ENCODE results near the gene PRR7. TPM values are rescaled to one million over a fixed set of nuclear protein-coding genes. Genes with fewer than 3 reads are reported as not detected.
"Not testable (repeated sequence)": the region's sequence is repeated elsewhere in the genome, so short reads cannot be mapped to it uniquely, and the experiment has no call there.

PRR7 gene
- total RNA-seq, 1 experiment from 2014 or later, result 13.9 TPM

GRCh38 chr5:177483994-177484901 lies 37.6 kb downstream of the PRR7 start:
- DNase-seq (ENCODE audit: low read depth), result no peak

DNA sequence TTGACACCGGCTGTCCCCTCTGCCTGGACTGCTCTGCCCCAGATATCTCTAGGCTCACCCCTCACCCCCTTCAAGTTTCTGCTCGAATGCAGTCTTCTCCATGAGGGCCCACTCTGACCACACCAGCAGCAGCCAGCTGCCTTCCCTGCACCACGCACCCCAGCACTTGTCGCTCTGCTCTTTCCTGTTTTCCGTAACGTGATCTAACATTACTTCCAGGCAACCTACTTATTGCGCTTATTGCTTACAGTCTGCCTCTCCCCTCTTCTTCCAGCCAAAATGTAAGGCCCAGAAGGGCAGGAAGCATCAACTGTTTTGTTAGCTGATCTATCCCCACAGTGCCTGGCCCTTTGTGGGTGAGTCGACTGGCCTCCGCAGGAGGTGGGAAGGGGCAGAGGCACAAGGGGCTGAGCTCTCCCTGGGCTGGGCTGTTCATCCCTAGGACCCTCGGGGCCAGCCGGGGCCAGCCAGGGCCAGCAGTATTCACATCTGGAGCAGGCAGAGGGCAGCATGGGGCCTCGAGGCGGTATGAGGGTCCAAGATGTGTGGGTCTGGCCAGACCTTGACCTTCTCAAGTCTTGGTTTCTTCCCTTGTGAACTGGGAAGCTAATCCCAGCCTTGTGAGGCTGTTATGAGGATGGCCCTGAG lies 38.4 kb downstream of the PRR7 start:
- no peak for DNase-seq (ENCODE audit: low read depth)

DNA sequence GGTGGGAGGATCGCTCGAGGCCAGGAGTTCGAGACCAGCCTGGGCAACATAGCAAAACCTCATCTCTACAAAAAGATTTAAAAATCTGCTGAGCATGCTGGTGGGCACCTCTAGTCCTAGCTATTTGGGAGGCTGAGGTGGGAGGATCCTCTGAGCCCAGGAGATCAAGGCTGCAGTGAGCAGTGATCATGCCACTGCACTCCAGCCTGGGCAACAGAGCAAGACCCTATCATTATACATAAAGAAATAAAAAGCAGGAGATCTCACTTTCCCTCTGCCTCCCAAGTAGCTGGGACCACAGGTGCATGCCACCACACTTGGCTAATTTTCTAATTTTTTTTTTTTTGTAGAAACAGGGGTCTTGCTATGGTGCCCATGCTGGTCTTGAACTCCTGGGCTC lies 39.1 kb downstream of the PRR7 start:
- not testable (repeated sequence) for DNase-seq (ENCODE audit: low read depth)

- DNase-seq (ENCODE audit: low read depth), result no peak
Observed at GRCh38 chr5:177486256-177486655, 39.6 kb downstream of the PRR7 start.

- no peak for DNase-seq (ENCODE audit: low read depth)
Observed at GRCh38 chr5:177487144-177487543, 40.5 kb downstream of the PRR7 start.

DNA sequence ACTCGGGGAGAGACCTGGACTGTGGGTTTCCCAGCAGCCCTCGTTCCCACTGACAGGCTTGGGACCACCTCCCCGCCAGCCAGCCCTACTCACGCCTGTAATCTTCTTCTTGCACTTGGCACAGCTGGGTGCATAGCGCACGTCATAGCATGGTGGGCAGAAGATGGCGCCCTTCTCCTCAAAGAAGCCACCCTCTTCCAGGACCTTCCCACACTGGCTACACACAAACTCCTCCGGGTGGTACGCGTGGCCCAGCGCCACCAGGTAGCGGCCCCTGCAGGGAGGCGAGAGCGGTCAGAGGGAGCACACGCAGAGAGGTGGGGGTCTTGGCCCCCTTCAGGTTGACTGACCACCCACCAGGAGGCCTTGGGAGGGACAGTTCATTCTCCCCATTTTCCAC lies 41.4 kb downstream of the PRR7 start:
- DNase-seq (ENCODE audit: low read depth), result no peak

- no peak for DNase-seq (ENCODE audit: low read depth)
Observed at GRCh38 chr5:177489119-177489716, 42.6 kb downstream of the PRR7 start.

DNA sequence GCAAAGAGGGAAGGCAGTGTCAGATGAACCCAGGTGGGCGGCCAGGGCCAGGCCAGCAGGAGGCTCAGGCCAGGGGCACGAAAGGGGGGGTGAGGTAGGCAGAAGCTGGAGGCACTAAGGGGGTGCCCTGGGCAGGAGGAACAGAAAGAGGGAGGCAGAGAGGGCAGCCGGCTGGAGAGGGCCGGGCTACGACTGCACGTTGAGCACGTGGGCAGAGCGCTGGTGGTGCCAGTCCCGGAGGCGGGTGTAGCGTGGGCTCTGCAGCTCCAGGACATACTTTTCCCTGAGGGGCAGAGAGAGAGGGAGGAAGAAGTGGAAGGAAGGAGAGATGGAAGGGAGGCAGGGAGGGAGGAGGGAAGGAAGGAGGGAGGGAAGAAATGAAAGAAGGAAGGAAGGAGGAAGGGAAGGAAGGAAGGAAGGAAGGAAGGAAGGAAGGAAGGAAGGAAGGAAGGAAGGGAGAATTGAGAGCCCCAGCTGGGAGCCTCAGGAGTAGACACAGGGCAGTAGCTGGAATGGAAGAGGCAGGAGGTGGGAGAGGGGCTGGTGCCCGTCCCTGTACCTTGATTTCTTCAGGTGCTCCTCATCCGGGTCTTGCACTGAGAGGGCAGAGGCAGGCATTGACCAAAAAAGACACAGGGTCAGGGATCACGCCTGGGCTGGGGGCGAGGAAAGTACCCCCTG lies 43.8 kb downstream of the PRR7 start:
- DNase-seq (ENCODE audit: low read depth), result no peak

GRCh38 chr5:177490992-177491391 lies 44.4 kb downstream of the PRR7 start:
- no peak for DNase-seq (ENCODE audit: low read depth)

DNA sequence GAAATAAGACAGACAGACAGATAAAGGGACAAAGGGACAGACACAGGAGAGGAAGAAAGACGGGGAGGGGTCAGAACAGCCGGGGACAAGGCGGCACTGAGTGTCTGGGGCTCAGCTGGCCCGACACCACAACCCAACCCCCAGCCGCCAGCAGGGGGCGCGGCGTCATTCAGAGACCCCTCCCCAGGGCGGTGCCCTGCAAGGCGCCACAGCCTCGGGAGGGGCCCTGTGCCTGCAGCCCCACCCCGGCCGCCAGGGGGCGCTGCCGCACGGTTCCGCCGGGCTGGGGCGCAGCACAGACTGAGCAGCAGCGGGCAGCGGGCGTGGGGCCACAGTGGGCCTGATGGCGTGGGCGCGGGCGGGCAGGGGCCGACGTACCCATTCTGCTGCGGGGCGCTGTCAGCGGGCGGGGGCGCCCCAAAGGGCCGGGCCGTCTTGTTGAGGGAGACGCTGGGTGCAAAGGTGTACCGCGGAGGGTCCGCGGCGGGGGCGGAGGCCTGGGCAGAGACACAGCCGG lies 44.9 kb downstream of the PRR7 start:
- DNase-seq (ENCODE audit: low read depth), result no peak

- no peak for DNase-seq (ENCODE audit: low read depth)
Observed at GRCh38 chr5:177491983-177492746, 45.6 kb downstream of the PRR7 start.

GRCh38 chr5:177492841-177493240 lies 46.2 kb downstream of the PRR7 start:
- DNase-seq (ENCODE audit: low read depth), result no peak

DNA sequence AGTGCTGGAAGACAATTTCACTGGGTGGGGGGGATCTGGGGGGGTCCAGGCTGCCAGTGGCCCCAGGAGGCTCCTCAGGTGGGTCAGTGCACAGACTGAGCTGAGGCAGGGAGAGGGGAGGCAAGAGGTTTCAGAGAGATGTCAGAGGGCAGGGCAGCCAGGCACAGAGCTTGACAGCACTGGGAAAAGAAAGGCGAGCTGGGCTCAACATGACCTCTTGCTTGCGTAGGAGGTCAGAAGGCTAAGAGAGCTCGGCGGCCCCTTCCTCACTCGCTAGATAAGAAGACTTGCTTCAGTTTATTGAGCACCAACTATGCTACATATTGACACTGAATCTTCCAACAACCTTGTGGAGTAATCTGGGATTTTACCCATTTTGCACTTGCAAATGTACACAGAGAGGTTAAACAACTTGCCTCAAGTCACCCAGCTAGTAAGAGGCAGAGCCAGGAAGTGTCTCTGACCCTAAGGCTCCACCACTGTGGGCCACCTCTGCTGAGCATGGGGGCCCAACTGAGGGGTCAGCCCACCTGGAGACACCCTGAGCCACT lies 47.3 kb downstream of the PRR7 start:
- no peak for DNase-seq (ENCODE audit: low read depth)

GRCh38 chr5:177494346-177495195 lies 48.0 kb downstream of the PRR7 start:
- DNase-seq (ENCODE audit: low read depth), result peak; percentile 83

- peak; percentile 89 for DNase-seq (ENCODE audit: low read depth)
Observed at GRCh38 chr5:177495243-177496060, 48.8 kb downstream of the PRR7 start.

DNA sequence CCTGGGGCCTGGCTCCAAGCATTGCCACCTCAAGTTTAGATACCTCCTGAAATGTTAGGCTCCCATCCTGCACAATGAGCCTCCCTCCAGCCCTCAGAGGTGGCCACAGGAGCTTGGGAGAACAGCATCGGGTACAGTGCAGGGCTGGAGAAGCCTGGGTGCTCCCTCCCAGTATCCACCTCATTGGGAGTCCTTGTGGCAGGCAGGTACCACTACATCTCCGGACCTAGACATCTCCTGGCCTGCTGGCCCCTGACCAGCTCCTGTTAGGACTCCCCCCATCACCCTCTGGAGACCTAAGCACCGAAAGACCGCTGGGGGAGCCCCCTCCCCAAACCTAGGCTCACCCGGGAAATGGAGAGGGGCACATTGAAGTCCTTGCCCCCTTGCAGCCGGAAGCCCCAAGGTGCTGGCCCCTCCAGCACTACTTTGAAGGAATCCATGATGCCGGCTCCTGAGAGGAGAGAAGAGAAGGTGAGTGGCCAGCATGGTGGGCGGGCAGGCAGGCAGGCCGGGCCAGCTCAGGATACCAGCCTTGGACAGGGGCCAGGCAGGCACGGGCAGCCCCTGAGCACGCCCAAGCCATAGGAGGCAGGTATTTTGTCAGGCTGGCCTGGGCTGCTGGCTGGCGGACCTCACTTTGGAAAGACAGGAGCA lies 49.6 kb downstream of the PRR7 start:
- peak; percentile 52 for DNase-seq (ENCODE audit: low read depth)

DNA sequence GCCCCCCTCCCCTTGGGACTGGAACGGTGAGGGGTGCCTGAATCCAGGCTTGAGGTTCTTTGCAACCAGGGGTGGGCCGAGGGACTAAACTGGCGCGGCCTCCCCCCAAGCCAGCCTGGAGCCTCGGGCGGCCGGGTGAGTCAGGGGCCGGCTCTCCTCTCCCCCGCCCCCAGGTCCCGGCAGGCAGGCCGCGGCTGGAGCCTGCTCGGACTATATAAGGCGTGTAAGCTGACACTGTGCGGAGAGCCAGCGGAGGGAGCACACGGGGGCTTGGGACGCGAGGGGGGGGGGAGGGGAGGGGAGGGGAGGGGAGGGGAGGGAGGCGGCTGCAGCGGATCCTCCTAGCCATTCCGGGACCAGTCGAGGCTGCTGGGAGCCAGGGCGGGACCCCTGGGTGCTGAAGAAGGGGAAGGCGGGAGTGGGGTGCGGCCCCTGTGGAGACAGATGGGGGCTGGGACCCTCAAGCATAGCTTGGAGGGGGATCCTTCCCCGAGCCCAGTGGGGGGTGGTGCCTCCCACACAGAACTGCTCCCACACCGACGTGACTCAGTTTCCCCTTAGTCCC lies 50.2 kb downstream of the PRR7 start:
- DNase-seq (ENCODE audit: low read depth), result peak; percentile 92

Measured in RPMI7951 (cell line).